ENCODE results near the gene CD274. TPM values are rescaled to one million over a fixed set of nuclear protein-coding genes. Genes with fewer than 3 reads are reported as not detected.

CD274 gene
- total and polyA plus RNA-seq, 2 donors (not counting 3 experiments of a cell fraction or from before 2014, with no cell fraction given) = 25.4 to 26.8 TPM

- dilution Hi-C loops (cut with MboI; ENCODE audit: extremely low pct_ligation_motif_present, low sequenced_read_pairs) = no loop called here
- intact Hi-C loops (cut with micrococcal nuclease) = loop anchor here (2.0 kb wide), 1 partner anchor 75 kb away; no protein-coding TSS in a partner anchor
- no TSS peak for BruUV-seq (replicated peaks)
- no peak for FAIRE-seq
- TF ChIP-seq JUN (IDR thresholded peaks at IDR 0.05; ENCODE audit: borderline replicate concordance, insufficient read depth, insufficient read length, low read depth) (no peak), CTCF (IDR thresholded peaks at IDR 0.05; ENCODE audit: extremely low read depth in 1 of 2, insufficient read depth in 1 of 2, low read depth in 1 of 2, low read length in 2 of 2) (no peak), POLR2AphosphoS5 (IDR thresholded peaks at IDR 0.05; ENCODE audit: insufficient read depth, low read depth, low read length) (peak; percentile 17)
- H3K79me2 ChIP-seq (ENCODE audit: control insufficient read depth, insufficient read depth, low read length) = peaks cover 26% of the 10 kb centered on the region
- DNase-seq (ENCODE audit: low read depth, low spot score) = no peak
- no peaks in the 10 kb centered on the region for H4K20me1 ChIP-seq (replicated peaks; ENCODE audit: control insufficient read depth, extremely low read depth, insufficient read depth, low read length)
- H3K4me1 ChIP-seq (ENCODE audit: control insufficient read depth, extremely low read depth, insufficient read depth, low read length) = peaks cover 47% of the 10 kb centered on the region
- no peaks in the 10 kb centered on the region for H3K9me1 ChIP-seq (replicated peaks; ENCODE audit: control insufficient read depth, extremely low read depth, insufficient read depth, low read length)
- H3K4me3 ChIP-seq (replicated peaks in 1 of 3; ENCODE audit: insufficient read depth in 1 of 3, low read depth in 1 of 3, low read length in 3 of 3) = peak overlapping the region in 2 of 3 experiments; percentile 16 to 49
- H2AFZ ChIP-seq (ENCODE audit: low read depth, low read length) = no peak overlapping the region
- peak overlapping the region; percentile 83 for H3K9ac ChIP-seq (replicated peaks; ENCODE audit: extremely low read depth, insufficient read depth, low read length)
- POLR2A ChIA-PET = interaction anchor here (0.6 to 3.0 kb wide), 6 partner anchors 10 to 71 kb away, joined by 3 to 25 read pairs (median 6); partner anchors contain the start of gene CD274
- peak overlapping the region; percentile 82 for H3K4me2 ChIP-seq (ENCODE audit: insufficient read depth, low read length)
- H3K9me3 ChIP-seq (replicated peaks; ENCODE audit: control insufficient read depth, insufficient read depth, low read length) = no peaks in the 10 kb centered on the region
- CTCF ChIA-PET = interaction anchor here (0.8 to 3.0 kb wide), 14 partner anchors 10 to 325 kb away, joined by 3 to 18 read pairs (median 4); partner anchors contain the start of gene CD274
- H3K36me3 ChIP-seq (ENCODE audit: control insufficient read depth in 2 of 2, extremely low read depth in 1 of 2, insufficient read depth in 2 of 2, low read length in 2 of 2) = no peaks in the 10 kb centered on the region
- peak overlapping the region; percentile 95 for H3K27ac ChIP-seq (ENCODE audit: insufficient read depth, low read depth, low read length)
- H3K27me3 ChIP-seq (ENCODE audit: control insufficient read depth in 2 of 2, insufficient read depth in 2 of 2, low read length in 2 of 2) = no peaks in the 10 kb centered on the region
Measured at GRCh38 chr9:5511476-5511875, 61.1 kb downstream of the CD274 start.

All from endothelial cell of umbilical vein (primary cell).